ENCODE measurements around the gene HNRNPDL.

DNA sequence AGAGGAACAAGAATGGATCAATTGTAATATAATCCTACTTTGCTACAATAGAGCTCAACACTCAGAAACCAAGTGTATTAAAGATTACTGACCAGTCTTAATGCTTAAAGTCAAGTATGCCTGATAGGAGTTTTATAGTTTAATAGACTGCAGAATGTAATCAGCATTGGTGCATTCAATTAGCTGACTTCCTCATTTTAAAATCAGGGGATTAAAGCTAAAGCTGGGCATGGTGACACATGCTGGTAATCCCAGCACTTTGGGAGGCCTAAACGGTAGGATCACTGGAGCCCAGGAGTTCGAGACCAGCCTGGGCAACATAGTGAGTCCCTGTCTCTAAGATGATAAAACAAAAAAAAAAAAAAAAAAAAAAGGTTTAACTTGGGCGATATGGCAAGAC, 10.8 kb downstream of the HNRNPDL start:
- TF ChIP-seq, protein P1, sequence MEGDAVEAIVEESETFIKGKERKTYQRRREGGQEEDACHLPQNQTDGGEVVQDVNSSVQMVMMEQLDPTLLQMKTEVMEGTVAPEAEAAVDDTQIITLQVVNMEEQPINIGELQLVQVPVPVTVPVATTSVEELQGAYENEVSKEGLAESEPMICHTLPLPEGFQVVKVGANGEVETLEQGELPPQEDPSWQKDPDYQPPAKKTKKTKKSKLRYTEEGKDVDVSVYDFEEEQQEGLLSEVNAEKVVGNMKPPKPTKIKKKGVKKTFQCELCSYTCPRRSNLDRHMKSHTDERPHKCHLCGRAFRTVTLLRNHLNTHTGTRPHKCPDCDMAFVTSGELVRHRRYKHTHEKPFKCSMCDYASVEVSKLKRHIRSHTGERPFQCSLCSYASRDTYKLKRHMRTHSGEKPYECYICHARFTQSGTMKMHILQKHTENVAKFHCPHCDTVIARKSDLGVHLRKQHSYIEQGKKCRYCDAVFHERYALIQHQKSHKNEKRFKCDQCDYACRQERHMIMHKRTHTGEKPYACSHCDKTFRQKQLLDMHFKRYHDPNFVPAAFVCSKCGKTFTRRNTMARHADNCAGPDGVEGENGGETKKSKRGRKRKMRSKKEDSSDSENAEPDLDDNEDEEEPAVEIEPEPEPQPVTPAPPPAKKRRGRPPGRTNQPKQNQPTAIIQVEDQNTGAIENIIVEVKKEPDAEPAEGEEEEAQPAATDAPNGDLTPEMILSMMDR (IDR thresholded peaks at IDR 0.05; ENCODE audit: insufficient read depth, low read length, poor library complexity, severe bottlenecking): no peak
- no peak for TF ChIP-seq EZH2phosphoT487 (conservative IDR thresholded peaks at IDR 0.05; ENCODE audit: low read length)

Data from SU-DHL-6 (cell line).